CD4-positive, alpha-beta T cell treated with Interleukin-1 beta for 1 hour (primary cell): ENCODE measurements around the gene RGL2.
"Not testable (repeated sequence)": the region's sequence is repeated elsewhere in the genome, so short reads cannot be mapped to it uniquely, and the experiment has no call there.

ENCODE experiments used
- DNase-seq, 2 donors: peaks; one replicate each; pipeline ENCODE4 v3.0.0-alpha.2; 2020 to 2022

Gene RGL2

DNA sequence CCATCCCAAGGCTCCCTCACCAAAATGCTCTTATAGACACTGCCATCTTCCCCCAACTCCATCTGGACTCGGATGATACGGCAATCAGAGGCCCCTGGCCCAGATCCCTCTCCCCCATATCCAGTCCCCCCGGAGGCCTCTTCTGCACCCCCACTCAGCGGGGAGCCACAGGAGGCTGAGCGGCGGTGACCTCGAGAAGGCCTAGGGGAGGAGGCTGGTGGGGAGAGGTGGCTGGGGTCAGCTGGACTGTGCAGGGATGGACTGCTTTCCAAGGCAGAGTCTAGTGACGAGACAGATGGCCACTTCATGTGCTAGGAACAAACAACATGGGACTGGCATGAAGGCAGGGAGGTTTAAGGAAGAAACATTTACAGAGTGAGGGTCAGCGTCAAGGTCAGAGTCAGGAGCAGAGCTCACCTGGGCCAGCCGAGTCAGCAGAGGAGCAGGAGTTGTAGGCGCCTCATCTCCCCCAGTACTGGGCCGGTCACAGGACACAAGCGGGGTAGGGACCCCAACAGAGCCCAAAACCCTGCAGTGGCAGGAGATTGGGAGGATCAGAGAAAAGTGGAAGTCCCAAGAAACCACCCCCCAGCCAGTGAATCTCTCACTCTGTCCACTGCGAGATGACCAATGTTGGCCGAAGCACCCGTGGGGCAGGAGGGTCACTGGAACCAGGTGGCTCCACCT, 5.6 kb downstream of the RGL2 start:
- no peak for DNase-seq

- no peak for DNase-seq
Measured at GRCh38 chr6:33290459-33290858, 8.3 kb downstream of the RGL2 start.

GRCh38 chr6:33289784-33290315, 8.9 kb downstream of the RGL2 start:
- DNase-seq: no peak

DNA sequence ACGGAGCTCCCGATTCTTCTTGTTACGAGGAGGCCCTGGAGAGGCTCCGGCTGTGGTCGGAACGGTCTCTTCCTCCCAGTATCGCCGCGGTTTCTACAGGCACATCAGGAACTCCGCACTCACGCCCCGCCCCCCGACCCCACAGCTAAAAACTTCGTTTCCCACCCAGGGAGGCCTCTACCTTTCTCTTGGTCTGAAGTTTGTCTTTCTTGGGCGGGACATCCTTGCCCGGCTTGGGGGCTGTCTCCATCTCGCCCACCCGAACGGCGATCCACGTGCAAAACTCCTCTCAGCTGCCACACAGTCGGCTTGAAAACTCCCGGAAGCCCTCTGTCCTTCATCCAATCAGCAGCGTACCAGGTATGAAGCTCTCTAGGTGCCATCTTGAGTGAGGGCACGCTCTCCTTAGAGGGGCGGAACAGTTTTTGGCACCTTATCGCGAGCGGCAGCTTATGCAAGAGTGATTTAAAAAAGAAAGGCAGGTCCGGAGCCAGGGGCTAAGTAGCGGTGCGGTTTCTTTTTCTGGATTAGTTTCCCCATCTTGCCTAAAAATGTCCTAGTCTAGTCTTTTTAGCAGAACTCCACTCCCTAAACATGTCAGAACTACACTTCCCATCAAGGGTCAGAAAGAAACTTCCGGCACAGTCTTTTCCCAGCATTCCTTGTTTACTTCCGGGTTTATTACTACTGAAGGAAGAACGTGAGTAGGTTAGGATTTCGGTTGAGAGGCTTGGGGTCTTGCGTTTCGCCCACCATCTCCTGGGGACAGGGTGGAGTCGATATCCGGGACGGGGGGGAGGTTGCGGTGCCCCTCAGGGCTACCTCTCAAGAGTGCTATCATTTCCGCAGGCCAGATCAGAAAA, 9.6 kb downstream of the RGL2 start, which contains the start of the genes PFDN6 and WDR46:
TSS of gene PFDN6 (plus strand) at position 681 of the 863 bp plus-strand sequence. CDS start 256 bp downstream, outside the sequence.
TSS of gene WDR46 (minus strand) at position 319 of the 863 bp plus-strand sequence. CDS start at position 250, 69 bp downstream.
- peak; percentile 84 to 87 for DNase-seq

- DNase-seq: no peak
Measured at GRCh38 chr6:33288141-33288920, 10.4 kb downstream of the RGL2 start.

- no peak for DNase-seq
Measured at GRCh38 chr6:33286946-33287914, 11.5 kb downstream of the RGL2 start.

- not testable (repeated sequence) for DNase-seq
Measured at GRCh38 chr6:33285214-33285613, 13.5 kb downstream of the RGL2 start.

DNA sequence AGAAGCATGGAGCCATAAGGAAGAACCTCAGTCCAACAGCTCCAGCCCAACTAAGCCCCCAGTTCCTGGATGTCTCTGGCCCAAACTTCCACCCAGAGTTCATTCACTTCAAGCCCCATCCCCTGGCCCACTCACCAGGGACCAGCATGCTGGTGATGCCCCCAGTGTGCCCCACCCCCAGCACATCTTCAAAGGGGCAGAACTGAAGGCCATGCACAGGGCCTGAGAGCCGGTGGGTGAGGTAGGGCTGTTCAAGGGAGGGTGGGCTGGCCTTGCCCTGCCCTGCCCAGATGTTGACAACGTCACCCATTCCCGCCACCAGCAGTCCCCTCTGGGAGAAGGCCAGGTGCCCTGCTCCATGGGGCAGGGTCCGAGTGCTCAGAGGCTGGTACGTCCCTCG, 18.2 kb downstream of the RGL2 start:
- no peak for DNase-seq

DNA sequence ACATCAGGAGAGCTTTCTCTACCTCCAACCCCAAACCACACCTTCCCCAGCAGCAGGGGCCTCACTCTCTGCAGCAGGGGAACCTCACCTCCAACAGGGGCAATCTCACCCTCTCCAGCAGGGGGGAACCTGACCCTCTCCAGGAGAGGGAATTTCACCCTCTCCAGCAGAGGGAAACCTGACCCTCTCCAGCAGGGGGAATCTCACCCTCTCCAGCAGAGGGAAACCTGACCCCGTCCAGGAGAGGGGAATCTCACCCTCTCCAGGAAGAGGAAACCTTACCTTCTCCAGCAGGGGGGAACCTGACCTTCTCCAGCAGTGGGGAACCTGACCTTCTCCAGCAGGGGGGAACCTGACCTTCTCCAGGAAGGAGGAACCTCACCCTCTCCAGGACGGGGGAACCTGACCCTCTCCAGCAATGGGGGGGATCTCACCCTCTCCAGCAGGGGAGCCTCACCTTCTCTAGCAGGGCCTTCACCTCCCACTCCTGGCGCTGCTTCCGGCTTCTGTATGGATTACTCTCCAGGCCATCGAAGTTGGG, 18.7 kb downstream of the RGL2 start:
- peak in 1 of 2 donors; percentile 14 for DNase-seq

DNA sequence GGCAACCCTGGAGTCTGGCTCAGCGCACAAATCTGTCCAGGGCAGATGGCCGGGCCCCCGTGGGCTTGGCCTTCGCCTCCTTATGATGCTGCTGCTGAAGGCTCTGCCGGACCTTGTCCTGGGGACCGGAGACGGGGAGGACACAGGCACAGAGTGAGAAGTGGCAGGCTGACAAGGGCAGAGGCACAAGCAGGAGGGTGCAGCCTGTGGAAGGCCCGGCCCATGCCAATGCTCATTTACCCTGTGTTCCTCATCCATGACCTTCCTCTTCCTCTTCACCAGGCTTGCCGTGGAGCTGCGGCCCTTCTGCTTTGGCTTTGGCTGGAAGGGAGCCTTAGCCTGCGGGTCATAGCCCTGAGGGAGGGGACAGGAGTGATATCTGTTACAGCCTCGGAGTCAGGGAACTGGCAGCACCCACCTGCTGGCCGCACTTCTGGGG, 19.5 kb downstream of the RGL2 start:
- DNase-seq: no peak

DNA sequence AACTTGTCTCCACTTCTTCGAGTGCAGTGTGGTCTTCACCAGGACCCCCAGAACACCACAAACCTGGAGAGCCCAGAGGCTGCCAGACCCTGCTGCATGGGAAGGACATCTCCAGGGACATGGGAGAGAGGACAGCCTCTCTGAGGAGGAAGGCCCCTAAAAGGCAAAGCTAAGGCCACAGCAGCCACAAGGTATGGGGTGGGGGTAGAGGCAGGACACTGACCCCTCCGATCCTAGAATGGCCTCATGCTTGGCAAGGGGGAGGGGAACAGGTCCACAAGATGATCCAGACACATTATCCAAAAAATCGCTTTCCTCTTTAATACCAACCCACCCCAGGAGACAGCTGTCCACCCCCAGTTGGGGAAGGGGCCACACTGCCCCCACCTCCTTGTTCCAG, 19.9 kb downstream of the RGL2 start:
- no peak for DNase-seq

DNA sequence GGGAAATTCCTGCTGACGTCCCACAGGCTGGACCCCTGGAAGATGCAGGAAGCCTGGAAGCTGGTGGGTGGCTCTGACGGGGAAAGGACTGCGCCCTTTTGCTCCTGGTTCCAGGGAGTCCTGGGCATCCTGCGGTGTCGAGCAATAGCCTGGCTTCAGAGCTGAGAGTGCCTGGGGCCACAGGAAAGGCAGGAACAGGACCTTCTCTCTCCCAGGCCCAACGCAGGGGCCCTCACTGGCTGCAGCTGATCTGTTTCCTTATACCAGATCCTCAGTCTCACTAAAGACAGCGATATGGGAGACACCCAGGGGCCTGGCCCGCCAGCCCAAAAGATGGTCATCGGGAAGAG, 20.4 kb downstream of the RGL2 start:
- no peak for DNase-seq

GRCh38 chr6:33277663-33278391, 20.9 kb downstream of the RGL2 start:
- DNase-seq: peak; percentile 40

DNA sequence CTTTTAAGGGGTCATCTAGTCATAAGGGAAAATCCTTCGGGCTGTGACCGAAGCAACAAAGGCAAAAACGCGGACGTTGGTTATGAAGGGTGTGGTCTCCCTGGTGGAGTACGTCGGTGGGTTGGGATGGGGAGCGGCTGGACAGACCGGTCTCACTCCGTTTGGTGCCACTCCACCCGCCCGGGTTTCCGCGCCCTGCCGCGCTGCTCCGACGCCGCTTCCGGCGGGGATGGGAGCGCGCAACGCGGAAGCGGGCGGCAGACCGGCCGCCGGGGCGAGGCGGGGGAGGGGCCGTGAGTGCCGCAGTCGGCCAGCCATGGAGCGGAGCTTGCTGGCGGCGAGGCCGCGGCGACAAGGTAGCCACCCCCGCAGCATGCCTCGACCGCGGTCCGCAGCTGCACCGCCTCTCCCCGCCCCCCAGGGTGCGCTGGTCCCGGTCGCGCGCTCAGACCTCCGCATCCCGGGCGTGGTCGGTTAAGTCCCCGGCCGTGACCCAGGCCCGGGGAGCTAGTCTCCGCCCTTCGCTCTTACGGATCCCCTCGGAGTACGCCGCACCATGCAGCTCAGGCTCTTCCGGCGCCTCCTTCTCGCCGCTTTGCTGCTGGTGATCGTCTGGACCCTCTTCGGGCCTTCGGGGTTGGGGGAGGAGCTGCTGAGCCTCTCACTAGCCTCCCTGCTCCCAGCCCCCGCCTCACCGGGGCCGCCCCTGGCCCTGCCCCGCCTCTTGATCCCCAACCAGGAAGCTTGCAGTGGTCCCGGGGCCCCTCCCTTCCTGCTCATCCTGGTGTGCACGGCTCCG, 21.7 kb downstream of the RGL2 start, which contains the start of gene B3GALT4:
TSS of gene B3GALT4 (plus strand) at position 260 of the 799 bp plus-strand sequence. CDS start at position 557, 297 bp downstream.
- DNase-seq: peak; percentile 77 to 81

DNA sequence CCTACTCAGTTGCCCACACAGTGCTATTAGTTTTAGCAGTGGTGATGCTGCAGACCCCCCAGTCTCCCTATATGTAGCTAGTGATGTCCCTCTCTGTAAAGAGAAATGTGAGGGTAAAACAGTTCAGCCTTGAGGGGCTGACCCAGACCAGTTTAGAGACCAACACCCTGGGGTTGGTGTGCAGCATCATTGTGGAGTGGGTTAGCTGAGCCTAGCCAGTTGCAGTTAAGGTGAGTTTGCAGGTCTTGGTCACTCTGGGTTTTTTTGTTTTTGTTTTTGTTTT, 22.2 kb downstream of the RGL2 start:
- no peak for DNase-seq

GRCh38 chr6:33275795-33276580, 22.8 kb downstream of the RGL2 start:
- DNase-seq: not testable (repeated sequence)

DNA sequence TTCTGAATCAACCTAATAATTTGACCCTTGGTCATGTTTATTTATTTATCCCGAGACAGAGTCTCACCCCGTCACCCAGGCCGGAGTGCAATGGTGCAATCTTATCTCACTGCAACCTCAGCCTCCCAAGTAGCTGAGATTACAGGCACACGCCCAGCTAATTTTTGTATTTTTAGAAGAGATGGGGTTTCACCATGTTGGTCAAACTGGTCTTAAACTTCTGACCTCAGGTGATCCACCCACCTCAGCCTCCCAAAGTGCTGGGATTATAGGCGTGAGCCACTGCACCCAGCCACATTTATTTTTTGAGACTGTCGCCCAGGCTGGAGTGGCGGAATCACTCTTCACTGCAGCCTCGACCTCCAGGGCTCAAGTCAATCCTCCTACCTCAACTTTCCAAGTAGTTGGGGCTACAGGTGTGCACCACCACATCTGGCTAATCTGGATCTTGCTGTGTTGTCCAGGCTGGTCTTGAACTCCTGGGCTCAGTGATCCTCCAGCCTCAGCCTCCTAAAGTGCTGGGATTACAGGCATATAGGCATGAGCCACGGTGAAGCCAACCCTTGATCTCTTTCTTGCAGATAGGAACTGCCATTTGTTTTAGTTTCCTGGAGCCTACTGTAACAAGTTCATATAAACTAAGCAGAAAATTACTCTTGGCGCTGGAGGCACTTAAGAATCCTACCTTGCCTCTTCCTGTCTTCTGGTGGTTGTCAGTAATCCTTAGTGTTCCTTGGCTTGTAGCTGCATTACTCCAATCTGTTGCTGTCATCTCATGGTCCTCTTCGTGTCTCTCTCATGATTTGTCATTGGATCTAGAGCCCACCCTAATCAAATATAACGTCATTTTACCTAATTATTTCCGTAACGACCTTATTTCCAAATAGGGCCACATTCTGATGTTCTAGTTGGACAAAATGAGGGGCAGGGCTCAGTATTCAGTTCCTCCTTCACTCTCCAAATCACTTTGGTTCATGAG, 24.5 kb downstream of the RGL2 start:
- no peak for DNase-seq
